Astrocyte of the spinal cord (primary cell): ENCODE results near the gene SPAAR.
"Not testable (repeated sequence)": the region's sequence is repeated elsewhere in the genome, so short reads cannot be mapped to it uniquely, and the experiment has no call there.

Source experiments
- DNase-seq: peaks from one replicate; pipeline ENCODE4 v3.0.0; 2011; ENCODE audit warnings: low read depth, low spot score
- H3K4me3 ChIP-seq: 2 replicates; pipeline ENCODE4 v1.5.1; 2011; ENCODE audit warnings: low read depth, mild to moderate bottlenecking, low read length, moderate library complexity
- CTCF ChIP-seq: IDR thresholded peaks from 2 replicates; pipeline ENCODE4 v1.5.1; 2012; ENCODE audit warnings: low read depth, mild to moderate bottlenecking, low read length, inconsistent platforms
- in situ Hi-C: cut with HindIII; loops from 2 replicates; pipeline ENCODE4 v1.10.0; 2017; ENCODE audit warnings: low sequenced_read_pairs

The SPAAR gene

GRCh38 chr9:35911690-35912089, 2.4 kb downstream of the SPAAR start:
- no peak for DNase-seq
- in situ Hi-C loops = no loop called here
- no peak for TF ChIP-seq CTCF
- H3K4me3 ChIP-seq = no peak overlapping the region

GRCh38 chr9:35912791-35913400, 3.6 kb downstream of the SPAAR start:
- DNase-seq = no peak
- TF ChIP-seq CTCF = no peak
- in situ Hi-C loops = no loop called here
- H3K4me3 ChIP-seq = no peak overlapping the region

GRCh38 chr9:35913429-35913828, 4.1 kb downstream of the SPAAR start:
- in situ Hi-C loops, H3K4me3 ChIP-seq, DNase-seq: not testable (repeated sequence)

- H3K4me3 ChIP-seq = no peak overlapping the region
- in situ Hi-C loops = no loop called here
- DNase-seq = no peak
- TF ChIP-seq CTCF = no peak
These were observed 5.1 kb downstream of the SPAAR start for GRCh38 chr9:35914301-35914807.

GRCh38 chr9:35915681-35916294, 6.5 kb downstream of the SPAAR start:
- in situ Hi-C loops = no loop called here
- TF ChIP-seq CTCF = no peak

GRCh38 chr9:35917261-35917660, 8.0 kb downstream of the SPAAR start:
- DNase-seq = no peak
- in situ Hi-C loops = no loop called here
- H3K4me3 ChIP-seq = no peak overlapping the region
- no peak for TF ChIP-seq CTCF

More at GRCh38 chr9:35915681-35916294, 6.5 kb downstream of the SPAAR start:
- no peak for DNase-seq
- H3K4me3 ChIP-seq = no peak overlapping the region

- H3K4me3 ChIP-seq = no peak overlapping the region
- TF ChIP-seq CTCF = no peak
- in situ Hi-C loops = no loop called here
- DNase-seq = no peak
These were observed 9.5 kb downstream of the SPAAR start for GRCh38 chr9:35918780-35919179.
